GM23248 (cell line): Measurements from ENCODE around the gene INPP1.

Experiments
- EZH2 ChIP-seq: fragments of 200-600 bp; sonication (generic); IDR thresholded peaks from 2 replicates; pipeline ENCODE4 v1.6.1; 2018; ENCODE audit warnings: antibody characterized with exemption, mild to moderate bottlenecking; ENCODE audit not compliant: insufficient read depth, poor library complexity, severe bottlenecking
- EZH2phosphoT487 ChIP-seq: fragments of 200-600 bp; sonication (generic); IDR thresholded peaks from 2 replicates; pipeline ENCODE4 v1.6.1; 2018; ENCODE audit warnings: antibody characterized with exemption, moderate library complexity, mild to moderate bottlenecking, low read depth; ENCODE audit not compliant: insufficient read depth

DNA sequence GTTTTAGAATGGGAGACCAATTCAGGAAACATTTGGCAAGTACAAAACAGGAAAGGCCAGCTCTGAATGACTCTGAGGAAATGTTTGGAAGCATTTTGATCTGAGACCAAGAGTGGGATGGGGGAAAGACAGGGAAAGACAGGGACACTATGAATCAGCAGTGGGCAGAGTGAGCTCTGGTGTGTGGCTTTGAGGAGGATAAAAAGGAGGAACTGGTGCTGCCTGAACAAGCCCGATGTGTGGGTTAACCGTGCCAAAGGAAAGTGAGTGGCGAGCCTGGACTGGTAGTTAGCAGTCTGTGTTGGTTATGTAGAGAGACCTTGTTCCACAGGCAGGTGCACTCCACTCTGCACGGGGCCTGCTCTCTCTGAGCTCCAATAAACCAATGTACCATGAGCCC is 70.0 kb downstream of the INPP1 start:
- no peak for TF ChIP-seq EZH2phosphoT487
- no peak for TF ChIP-seq EZH2
